ENCODE measurements around the gene RNF207.

The RNF207 gene

DNA sequence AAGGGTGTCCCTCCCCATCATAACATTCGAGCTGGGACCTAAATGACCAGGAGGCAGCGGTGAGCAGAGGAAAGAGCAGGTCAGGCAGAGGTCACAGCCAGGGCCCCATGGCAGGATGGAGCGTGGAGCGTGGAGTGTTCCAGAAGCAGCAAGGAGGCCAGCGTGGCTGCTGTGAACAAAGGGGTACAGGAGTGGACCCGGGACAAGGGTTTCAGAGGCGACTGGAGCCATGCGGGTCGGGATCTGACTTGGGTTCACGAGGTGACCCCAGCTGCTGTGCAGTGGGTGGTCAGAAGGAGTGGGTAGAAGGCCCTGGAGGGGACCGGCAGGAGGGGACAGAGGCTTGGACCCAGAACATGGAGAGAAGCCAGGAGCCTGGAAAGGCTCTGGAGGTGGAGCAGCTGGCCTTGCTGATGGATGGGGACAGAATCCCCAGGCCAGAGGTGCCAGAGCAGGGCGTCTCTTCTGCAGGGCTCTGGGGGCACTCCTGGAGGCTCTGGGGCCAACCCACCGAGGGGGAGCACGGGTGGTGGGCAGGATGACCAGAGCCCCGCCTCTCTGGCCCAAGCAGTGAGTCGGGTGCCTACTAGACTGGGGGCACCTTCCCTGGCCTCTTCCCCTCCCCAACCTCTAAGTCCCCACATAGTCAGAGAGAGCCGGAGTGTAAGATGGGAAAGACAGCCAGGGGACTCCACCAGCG is 28.1 kb upstream of the RNF207 start:
- peaks cover 0 to 6% (median 0%) of the 10 kb centered on the region in 11 experiments; a peak in 2 of 22 replicates for H3K9me3 ChIP-seq (replicated peaks in 1 of 11)
- no peak overlapping the region for H3K27ac ChIP-seq
- H3K27me3 ChIP-seq = peaks cover 69 to 74% (median 73%) of the 10 kb centered on the region in 11 experiments
- H3K4me1 ChIP-seq = peaks cover 13 to 39% (median 24%) of the 10 kb centered on the region in 10 experiments; a peak in 19 of 20 replicates
- no peaks in the 10 kb centered on the region for H3K36me3 ChIP-seq
- H4K20me1 ChIP-seq = peaks cover 8 to 62% (median 49%) of the 10 kb centered on the region in 11 experiments; a peak in 21 of 22 replicates
- TF ChIP-seq Cebpa-rat (IDR thresholded peaks at IDR 0.05) = no peak
- no peak overlapping the region for H3K9ac ChIP-seq
- H3K4me2 ChIP-seq = no peak overlapping the region
- H3K4me3 ChIP-seq = no peak overlapping the region

DNA sequence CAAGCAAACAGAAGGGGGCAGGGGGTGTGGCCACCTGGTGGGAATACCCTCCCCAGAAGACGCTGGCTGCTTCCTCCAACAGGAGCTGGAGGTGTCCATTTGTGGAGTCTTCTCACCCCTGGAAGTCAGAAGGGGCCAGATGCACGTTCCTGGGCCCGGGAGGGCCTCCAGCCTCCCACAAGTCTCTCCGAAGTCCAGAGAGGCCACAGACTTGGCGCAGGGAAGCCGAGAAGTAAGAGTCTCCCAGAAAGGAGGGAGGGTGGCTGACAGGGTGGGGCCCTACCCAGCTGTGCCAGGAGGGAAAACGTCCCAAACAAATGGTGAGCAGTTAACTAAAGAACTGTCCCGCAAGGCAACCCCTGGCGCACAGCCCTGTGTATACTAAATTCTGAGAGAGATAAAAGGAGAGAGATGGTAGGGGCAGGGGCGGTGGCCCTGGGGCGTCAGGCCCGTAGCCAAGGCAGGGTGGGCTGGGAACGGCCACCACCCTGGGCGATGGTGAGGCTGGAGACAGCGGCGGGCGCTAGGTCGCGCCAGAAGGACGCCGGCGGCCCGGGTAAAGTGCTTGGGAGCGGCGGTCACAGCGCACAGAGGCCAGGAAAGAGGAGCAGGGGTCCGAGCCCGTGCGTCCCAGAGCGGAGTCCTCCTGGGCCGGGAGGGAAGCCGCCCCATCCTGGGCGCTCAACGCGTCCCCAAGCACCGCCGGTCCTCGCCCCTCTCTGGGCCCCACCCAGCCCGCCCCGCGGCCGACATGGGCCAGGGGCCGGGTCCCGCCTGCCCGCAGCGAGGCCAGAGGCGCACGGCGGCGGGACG is 27.0 kb upstream of the RNF207 start:
- peaks cover 18 to 73% (median 60%) of the 10 kb centered on the region in 11 experiments; a peak in 21 of 22 replicates for H4K20me1 ChIP-seq
- H3K4me2 ChIP-seq = no peak overlapping the region

DNA sequence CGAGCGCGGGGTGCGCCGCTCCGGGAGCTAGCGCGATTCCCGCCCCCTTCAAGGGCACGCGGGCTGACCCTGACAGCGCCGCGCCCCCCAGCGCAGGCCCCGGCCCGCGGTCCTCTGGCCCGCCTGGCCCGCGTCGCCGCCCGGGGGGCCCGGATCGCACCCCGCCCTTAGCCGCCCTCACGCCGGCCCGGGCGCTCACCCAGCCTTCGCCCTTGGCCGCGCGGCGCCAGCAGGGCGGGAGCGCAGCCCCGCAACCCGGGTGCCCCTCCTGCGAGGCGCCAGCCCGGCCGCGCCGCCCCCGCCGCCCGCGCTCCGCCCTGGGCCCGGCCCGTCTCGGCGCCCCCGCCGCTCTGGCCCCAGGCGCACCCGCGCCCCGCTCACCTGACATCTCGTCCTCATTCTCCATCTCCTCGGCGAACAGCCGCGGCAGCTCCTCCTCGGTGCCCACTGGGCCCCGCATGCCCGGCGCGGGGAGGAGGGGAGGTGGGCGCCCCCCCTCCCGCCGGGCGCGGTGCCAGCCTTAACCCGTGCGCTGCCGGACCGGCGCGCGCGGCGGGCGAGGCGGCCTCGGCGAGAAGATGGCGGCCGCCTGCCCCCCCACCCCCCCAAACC is 26.2 kb upstream of the RNF207 start:
- Histone ChIP-seq H3K9me3 (replicated peaks in 1 of 11) (peaks cover 0 to 6% (median 0%) of the 10 kb centered on the region in 11 experiments; a peak in 2 of 22 replicates), H3K4me3 (no peak overlapping the region), H3K36me3 (peaks cover 4 to 9% (median 6%) of the 10 kb centered on the region in 11 experiments; a peak in 21 of 22 replicates), H3K4me1 (peaks cover 15 to 56% (median 43%) of the 10 kb centered on the region in 10 experiments; a peak in 19 of 20 replicates), H4K20me1 (peaks cover 25 to 80% (median 67%) of the 10 kb centered on the region in 11 experiments; a peak in 21 of 22 replicates), H3K9ac (no peak overlapping the region), H3K27ac (no peak overlapping the region), H3K4me2 (0 out of 22 replicates have a peak overlapping the region, but pooled peaks of 1 of the 11 experiments have one; percentile 17), H3K27me3 (peaks cover 74 to 89% (median 83%) of the 10 kb centered on the region in 11 experiments)
- TF ChIP-seq Cebpa-rat (IDR thresholded peaks at IDR 0.05) = no peak

More for the DNA sequence above, 27.0 kb upstream of the RNF207 start:
- no peak for TF ChIP-seq Cebpa-rat (IDR thresholded peaks at IDR 0.05)
- Histone ChIP-seq H3K9me3 (replicated peaks in 1 of 11) (peaks cover 0 to 6% (median 0%) of the 10 kb centered on the region in 11 experiments; a peak in 2 of 22 replicates), H3K36me3 (peaks cover 0 to 2% (median 0%) of the 10 kb centered on the region in 11 experiments; a peak in 2 of 22 replicates), H3K4me1 (peaks cover 15 to 49% (median 35%) of the 10 kb centered on the region in 10 experiments; a peak in 19 of 20 replicates), H3K27ac (no peak overlapping the region), H3K9ac (no peak overlapping the region), H3K27me3 (peaks cover 74 to 85% (median 83%) of the 10 kb centered on the region in 11 experiments), H3K4me3 (no peak overlapping the region)

DNA sequence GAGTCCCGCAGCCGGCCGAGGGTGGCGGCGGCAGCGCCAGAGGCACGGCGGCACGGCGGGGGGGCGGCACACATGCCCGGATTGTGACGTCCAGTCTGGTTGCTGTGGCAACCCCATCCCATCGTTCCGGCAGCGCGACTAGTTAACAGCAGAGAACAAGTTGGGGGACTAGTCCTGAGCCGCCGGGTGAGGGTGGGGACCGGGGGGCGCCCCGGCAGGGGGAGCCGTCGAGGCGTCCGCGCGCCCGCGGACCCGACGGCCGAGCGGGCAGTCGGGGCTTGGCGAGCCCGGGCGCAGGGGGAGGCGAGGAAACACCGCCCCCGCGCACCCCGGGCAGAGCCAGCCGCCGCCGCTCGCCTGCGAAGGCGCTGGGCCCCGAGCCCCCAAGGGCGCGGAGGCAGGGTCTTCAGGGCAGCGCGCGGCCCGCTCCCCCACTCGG is 25.6 kb upstream of the RNF207 start, which contains the start of gene CHD5:
CHD5 (minus strand) TSS at position 54 of the 439 bp plus-strand sequence. CDS start 298 bp downstream, outside the sequence.
- TF ChIP-seq Cebpa-rat (IDR thresholded peaks at IDR 0.05) = no peak
- H3K9ac ChIP-seq = no peak within 1 kb of the TSS
- peak within 1 kb of the TSS in 10 of 11 experiments; percentile 0 to 45 (median 32); a peak in 17 of 22 replicates for H3K4me2 ChIP-seq
- peaks cover 0 to 4% (median 0%) of the 10 kb centered on the region in 11 experiments; a peak in 1 of 22 replicates for H3K9me3 ChIP-seq (replicated peaks in 1 of 11)
- no peak within 1 kb of the TSS for H3K27ac ChIP-seq
- peaks cover 74 to 89% (median 83%) of the 10 kb centered on the region in 11 experiments for H3K27me3 ChIP-seq
- H4K20me1 ChIP-seq = peaks cover 32 to 86% (median 73%) of the 10 kb centered on the region in 11 experiments
- H3K4me3 ChIP-seq = peak within 1 kb of the TSS in 1 of 10 experiments; percentile 35; a peak in 1 of 20 replicates
- H3K36me3 ChIP-seq = peaks cover 10 to 15% (median 12%) of the 10 kb centered on the region in 11 experiments
- peaks cover 15 to 58% (median 45%) of the 10 kb centered on the region in 10 experiments; a peak in 19 of 20 replicates for H3K4me1 ChIP-seq

DNA sequence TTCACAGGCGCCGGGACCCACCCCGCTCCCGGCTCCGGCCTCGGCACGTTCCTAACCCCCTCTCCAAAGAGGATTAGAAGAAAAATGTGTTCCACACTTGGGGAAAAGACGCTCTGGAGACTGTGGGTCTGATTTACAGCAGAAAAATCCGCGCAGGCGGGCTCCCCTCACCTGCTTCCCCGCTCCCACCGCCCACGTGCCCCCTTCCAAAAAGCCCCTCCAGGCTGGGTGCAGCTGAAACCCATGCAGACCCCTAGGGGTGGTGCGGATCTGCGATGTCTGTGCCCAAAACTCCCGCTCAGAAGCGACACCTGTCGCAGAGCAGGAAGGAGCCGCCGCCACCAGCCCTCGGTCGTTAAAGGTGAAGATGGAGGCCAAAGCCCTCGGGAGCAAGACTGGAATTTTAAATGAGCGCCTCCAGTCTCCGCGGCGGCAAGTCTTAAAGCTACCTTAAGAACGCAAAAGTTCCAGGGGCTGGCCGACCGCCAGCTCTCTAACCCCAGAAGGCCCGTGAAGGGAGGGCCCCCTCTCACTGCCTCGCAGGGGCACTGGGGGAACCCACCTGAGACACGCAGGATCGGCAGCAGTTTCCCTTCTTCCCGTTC is 25.1 kb upstream of the RNF207 start:
- H3K4me3 ChIP-seq = peak overlapping the region in 1 of 10 experiments; percentile 35; a peak in 1 of 20 replicates
- no peak overlapping the region for H3K27ac ChIP-seq
- peaks cover 15 to 58% (median 46%) of the 10 kb centered on the region in 10 experiments; a peak in 19 of 20 replicates for H3K4me1 ChIP-seq
- no peak for TF ChIP-seq Cebpa-rat (IDR thresholded peaks at IDR 0.05)
- peaks cover 74 to 86% (median 80%) of the 10 kb centered on the region in 11 experiments for H3K27me3 ChIP-seq
- no peak overlapping the region for H3K9ac ChIP-seq
- peaks cover 15 to 20% (median 17%) of the 10 kb centered on the region in 11 experiments for H3K36me3 ChIP-seq
- H4K20me1 ChIP-seq = peaks cover 37 to 92% (median 79%) of the 10 kb centered on the region in 11 experiments
- peak overlapping the region in 10 of 11 experiments; percentile 0 to 45 (median 32); a peak in 17 of 22 replicates for H3K4me2 ChIP-seq
- H3K9me3 ChIP-seq (replicated peaks in 1 of 11) = no peaks in the 10 kb centered on the region

DNA sequence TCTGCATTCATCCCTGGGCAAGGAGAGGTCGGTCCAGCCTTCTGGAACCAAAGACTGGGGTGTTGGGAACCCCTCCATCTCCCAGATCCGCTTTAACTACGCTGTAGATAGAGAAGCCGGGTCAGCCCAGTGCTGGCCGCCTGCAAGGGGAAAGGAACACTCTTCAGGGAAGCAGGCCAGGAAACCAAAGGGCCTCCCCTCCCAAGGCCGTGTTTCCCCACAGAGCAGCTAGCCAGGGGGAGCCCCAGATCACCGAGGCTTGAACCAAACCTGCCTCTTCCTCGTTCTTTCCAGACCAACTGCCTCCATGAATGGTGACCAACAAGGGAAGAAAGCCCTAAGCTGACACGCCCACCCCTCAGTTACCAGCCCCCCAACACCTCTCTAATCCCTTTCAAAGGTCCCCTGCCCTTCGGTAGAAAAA is 24.6 kb upstream of the RNF207 start:
- peak overlapping the region in 9 of 11 experiments; percentile 0 to 41 (median 27); a peak in 9 of 22 replicates for H3K4me2 ChIP-seq
- H3K9me3 ChIP-seq (replicated peaks in 1 of 11) = no peaks in the 10 kb centered on the region
- peaks cover 68 to 80% (median 75%) of the 10 kb centered on the region in 11 experiments for H3K27me3 ChIP-seq
- peaks cover 15 to 57% (median 46%) of the 10 kb centered on the region in 10 experiments; a peak in 19 of 20 replicates for H3K4me1 ChIP-seq
- H3K36me3 ChIP-seq = peaks cover 19 to 24% (median 21%) of the 10 kb centered on the region in 11 experiments
- H4K20me1 ChIP-seq = peaks cover 40 to 96% (median 83%) of the 10 kb centered on the region in 11 experiments
- no peak overlapping the region for H3K27ac ChIP-seq
- TF ChIP-seq Cebpa-rat (IDR thresholded peaks at IDR 0.05) = no peak
- no peak overlapping the region for H3K4me3 ChIP-seq
- no peak overlapping the region for H3K9ac ChIP-seq

DNA sequence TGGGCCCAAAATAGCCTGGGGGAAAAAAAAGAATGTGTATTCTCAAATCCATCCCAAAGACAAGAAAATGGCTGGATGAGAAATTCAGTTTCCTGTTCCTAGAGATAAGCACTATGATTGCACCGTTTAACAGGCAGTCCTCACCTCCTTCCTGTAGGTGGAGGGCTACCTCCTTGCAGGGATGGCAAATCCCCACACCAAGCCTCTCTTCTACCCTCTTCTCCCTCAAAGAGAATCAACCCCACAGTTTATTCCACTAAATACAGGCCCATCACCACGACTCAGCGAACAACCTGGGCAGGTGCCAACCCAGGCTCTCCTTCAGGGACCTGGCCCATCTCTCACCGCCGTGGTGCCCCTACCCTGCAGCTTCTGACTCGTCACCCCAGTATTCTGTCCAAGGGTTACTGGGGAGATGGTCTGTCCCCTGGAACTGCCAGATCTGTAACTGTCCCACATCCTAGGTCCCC is 22.4 kb upstream of the RNF207 start:
- H3K9ac ChIP-seq = 0 out of 22 replicates have a peak overlapping the region, but pooled peaks of 2 of the 11 experiments have one; percentile 0 to 17
- no peak overlapping the region for H3K4me3 ChIP-seq
- TF ChIP-seq Cebpa-rat (IDR thresholded peaks at IDR 0.05) = no peak
- H4K20me1 ChIP-seq = peaks cover 60 to 99% (median 92%) of the 10 kb centered on the region in 11 experiments
- peak overlapping the region in 9 of 11 experiments; percentile 22 to 72 (median 57); a peak in 17 of 22 replicates for H3K4me2 ChIP-seq
- no peaks in the 10 kb centered on the region for H3K9me3 ChIP-seq (replicated peaks in 1 of 11)
- H3K36me3 ChIP-seq = peaks cover 39 to 44% (median 41%) of the 10 kb centered on the region in 11 experiments
- peak overlapping the region in 3 of 11 experiments; percentile 17 to 43 (median 36); a peak in 4 of 22 replicates for H3K27ac ChIP-seq
- H3K4me1 ChIP-seq = peaks cover 15 to 49% (median 45%) of the 10 kb centered on the region in 10 experiments; a peak in 19 of 20 replicates
- peaks cover 46 to 58% (median 53%) of the 10 kb centered on the region in 11 experiments for H3K27me3 ChIP-seq
